Islet of Langerhans (tissue), 1 donor: Measurements from ENCODE around the gene PXDN.

Experiments
- FAIRE-seq: peaks from one replicate; lab custom pipeline; 2011; peaks lifted over from hg19 to GRCh38; lab: Jason Lieb, UNC

The PXDN gene

GRCh38 chr2:1598041-1598710 lies 146.1 kb downstream of the PXDN start:
- FAIRE-seq: no peak

DNA sequence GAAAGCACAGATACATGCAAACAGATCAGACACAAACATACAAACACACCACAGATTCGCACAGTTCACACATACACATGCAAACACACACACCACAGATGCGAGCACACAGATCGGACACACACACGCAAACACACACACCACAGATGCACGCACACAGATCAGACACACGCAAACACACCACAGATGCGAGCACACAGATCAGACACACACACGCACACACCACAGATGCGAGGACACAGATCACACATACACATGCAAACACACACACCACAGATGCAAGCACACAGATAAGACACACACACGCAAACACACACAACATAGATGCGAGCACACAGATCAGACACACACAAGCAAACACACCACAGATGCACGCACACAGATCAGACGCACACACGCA lies 149.0 kb downstream of the PXDN start:
- no peak for FAIRE-seq

DNA sequence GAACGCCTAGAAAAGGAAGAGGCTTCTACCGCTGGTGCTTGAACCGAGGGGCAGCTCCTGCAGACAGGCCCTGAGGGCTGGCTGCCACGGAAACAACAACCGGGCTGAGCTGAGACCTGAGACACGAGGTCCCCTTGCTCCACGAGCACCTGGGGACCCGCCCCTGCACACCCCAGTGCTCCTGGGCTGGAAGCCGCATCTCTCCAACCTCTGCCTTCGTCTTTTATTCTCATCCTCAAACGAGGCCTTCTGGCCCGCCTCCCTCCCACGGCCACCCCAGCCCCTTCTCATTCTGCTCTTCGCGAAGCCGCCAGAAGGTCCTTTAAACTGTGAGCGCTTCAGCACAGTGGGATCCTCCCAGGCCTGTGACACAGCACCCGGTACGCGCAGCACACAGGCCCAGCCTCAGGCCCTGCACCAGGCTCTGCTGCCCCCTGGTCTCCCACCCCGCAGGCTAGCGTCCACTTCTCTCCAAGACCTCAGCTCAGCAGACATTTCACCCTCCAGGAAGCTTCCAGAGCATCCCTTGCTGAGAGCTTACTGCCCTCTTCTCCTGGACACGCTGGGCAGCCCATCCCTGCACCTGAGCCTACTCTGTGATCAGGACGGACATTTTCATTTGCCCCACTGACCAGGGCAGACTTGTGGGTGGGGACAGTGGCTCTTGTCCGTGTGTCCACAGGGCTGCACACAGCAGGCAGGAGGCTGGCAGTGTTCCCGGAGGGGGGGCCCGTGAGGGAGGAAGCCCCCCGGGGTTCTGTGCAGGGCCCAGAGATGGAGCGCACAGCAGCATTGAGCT lies 149.7 kb downstream of the PXDN start:
- FAIRE-seq: no peak

DNA sequence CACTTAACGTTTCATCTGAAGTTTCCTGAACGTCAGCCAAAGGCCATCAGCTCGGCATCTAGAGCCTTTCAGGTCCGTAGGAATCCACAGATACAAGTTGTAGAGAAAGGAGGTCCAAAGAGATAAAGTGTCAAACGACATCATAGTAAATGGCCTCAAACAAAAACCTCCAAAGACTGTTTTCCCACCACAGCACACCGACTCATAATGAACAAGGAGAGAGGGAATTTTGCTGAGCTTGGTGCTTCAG lies 150.3 kb downstream of the PXDN start:
- no peak for FAIRE-seq

GRCh38 chr2:1593371-1594122 lies 150.8 kb downstream of the PXDN start:
- no peak for FAIRE-seq

DNA sequence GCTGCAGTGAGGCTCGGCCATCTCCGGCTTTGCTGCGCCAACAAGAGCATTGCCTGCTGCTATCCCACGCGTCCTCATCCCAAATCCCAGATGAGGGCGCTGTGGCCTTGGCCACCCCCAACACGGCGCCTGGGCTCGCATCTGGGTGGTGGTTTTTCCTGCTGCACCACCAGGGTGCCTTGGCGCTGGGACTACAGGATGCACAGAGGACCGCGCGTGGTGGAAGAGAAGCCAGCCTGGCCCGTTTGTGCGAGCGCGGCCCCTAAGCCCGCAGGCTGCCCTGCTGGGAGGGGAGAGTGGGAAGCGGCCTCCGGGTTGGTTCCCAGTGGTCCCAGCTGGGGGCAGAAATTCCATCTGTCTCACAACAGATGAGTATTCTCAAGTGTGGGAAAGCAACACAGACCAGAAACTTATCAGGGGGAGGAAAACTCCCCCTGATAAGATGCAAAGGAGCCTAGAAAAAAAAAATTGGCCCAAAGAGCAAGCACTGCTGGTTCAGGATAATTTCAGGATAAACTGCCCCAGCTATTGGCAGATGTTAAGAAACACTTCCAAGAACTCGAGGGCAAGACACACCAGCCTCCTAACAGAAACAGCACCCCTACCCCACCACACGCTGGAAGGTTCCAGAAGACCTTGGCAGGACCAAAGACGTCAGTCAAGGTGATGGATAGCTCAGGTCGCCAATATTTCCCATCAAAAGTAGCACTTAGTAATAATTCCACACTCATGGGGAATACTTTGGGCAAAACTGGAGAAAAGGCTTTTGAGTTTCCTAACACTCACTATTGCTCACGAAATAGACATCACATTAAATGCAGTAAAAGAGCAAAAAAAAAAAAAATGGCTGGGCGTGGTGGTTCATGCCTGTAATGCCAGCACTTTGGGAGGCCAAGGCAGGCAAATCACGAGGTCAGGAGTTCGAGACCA lies 152.1 kb downstream of the PXDN start:
- FAIRE-seq: no peak

DNA sequence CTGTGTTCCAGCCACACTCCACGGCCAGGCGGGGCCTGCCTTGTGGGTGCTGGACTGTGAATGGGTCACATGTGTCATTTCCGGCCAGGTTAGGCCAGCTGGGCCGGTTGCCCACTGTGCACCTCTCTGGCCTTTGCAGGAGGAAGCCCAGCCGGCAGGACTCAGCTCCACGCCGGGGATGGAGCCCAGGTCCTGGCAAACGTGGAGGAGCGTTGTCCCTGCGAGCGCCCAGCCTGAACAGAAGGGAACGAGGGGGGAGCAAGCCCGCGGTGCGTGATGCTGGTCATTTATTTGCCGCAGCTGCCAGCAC lies 152.9 kb downstream of the PXDN start:
- no peak for FAIRE-seq

GRCh38 chr2:1590596-1591460 lies 153.5 kb downstream of the PXDN start:
- FAIRE-seq: no peak

GRCh38 chr2:1588978-1589621 lies 155.2 kb downstream of the PXDN start:
- no peak for FAIRE-seq

DNA sequence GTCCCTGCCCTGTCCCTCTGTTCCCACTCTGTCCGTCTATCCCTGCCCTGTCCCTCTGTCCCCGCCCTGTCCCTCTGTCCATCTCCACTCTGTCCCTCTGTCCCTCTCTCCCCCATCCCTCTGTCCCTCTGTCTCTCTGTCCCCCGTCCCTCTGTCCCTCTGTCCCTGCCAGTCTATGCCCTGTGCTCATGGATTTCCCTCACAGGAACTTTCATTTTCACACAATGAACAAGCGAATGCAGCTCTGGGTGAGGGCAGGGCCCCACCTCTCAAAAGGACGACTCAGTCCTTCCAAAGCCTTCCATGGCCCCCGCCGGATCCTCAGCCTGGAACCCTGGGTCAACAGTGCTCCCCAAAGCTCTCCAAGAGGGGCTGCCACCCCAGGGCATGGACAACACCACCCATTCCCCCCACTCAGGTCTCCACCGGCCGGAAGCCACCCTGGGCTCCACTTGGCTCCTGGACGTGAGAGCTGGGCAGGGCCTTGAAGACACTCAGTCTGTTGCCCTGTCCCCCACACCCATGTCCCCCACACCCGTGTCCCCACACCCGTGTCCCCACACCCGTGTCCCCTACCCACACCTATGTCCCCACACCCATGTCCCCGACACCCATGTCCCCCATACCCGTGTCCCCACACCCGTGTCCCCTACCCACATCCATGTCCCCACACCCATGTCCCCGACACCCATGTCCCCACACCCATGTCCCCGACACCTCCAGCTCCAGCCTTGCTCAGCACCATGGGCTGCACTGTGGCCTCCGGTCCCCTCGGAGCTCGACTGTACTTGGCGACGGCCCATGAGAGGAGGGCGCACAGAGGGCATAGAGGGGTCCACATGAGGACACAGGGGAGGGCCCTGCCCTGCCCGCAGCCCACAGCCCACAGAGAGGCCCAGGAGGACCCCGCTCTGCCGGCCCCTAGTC lies 156.0 kb downstream of the PXDN start:
- no peak for FAIRE-seq

GRCh38 chr2:1586923-1587840 lies 157.1 kb downstream of the PXDN start:
- FAIRE-seq: no peak

- no peak for FAIRE-seq
Measured at GRCh38 chr2:1586251-1586922, 157.9 kb downstream of the PXDN start.

- no peak for FAIRE-seq
Measured at GRCh38 chr2:1585635-1586034, 158.7 kb downstream of the PXDN start.

DNA sequence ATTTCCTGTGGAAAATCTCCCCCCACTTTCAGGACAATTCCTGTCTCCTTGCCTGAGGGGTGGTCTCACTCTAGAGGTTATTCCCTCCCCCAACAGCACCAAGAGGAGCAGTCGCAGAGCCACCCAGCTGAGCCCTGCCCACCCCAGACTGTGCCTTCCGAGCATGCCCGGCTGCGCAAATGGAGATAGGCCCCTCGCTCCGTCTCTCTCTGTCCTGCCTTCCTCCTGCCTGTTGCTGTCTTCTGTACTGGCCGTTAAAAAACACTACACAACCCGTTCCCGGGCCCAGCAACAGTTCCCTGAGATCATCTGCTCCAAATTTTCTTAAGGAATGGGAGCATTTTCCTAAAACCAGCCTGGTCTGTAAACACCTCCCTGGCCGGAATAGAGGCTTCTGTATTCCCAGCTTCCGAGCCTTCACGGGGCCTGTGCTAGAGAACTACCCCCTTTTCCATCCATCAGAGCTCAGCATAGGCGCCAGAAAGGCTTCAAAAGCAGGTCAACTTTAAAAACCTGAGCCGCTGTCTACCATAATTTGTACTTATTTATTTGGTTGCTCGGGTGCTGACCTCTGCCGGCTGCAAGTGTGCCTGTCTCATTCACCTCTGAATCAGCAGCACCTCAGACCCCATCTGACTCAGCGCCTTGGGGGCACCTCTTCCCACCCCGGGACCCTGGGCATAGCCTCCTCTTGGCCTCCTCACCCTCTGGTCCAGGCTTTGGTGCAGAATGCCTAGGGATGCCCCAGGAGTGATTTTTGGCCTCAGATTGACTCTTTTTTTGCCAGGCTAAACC lies 159.4 kb downstream of the PXDN start:
- no peak for FAIRE-seq

- no peak for FAIRE-seq
Measured at GRCh38 chr2:1584051-1584531, 160.2 kb downstream of the PXDN start.

DNA sequence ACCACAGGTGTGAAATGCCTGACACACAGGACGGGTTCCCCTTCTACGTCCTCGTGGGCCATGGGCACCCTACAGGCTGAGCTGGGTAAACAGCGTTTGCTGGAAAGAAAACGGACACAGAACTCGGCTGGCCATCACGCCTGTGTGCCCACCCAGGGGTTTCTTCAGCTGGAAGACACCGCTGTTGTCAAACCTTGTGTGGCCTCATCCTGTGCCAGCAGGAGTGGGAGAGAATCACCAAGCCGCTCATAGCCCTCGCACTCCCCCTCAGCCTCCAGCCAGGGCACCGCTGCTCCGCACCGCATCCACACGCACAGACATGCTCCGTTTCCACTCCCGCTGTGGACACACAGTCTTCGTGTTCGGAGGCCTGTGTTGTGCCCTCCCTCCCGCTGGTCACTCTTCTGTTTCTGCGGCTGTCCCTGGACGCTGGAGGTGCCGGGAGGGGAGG lies 161.4 kb downstream of the PXDN start:
- no peak for FAIRE-seq

DNA sequence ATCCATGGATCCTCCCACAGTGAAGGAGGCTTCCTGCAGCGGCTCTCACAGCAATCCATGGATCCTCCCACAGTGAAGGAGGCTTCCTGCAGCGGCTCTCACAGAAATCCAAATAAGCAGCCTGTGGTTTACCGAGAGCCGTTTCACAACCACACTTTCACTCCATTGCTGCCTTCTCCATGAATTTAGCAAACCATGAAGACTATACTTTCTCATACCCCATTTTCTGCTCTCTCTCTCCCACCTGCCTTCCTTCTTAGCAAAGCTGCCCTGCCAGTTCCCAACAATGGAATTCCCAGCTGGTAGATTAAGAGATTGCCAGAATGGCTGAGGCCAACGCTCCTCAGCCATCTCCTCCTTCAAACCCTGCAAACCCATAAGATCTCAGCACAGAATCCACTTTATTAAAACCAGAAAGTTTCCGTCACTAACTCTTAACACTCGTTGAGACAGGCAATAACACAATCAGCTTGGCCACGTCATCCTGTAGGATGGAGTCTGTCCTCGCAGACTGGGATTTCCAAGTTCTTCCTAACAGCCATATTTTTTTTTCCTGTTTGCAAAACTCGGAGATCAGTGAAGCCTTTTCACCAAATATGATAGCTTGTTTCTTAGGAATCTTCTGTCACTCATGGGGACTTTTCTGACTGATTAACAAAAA lies 162.2 kb downstream of the PXDN start:
- FAIRE-seq: no peak
